Skeletal muscle satellite cell (primary cell): ENCODE measurements around the gene GNPDA1.

ENCODE experiments used
- H3K27me3 ChIP-seq: 2 replicates; pipeline ENCODE4 v1.7.0; 2013; ENCODE audit warnings: low read length; ENCODE audit not compliant: control insufficient read depth, insufficient read depth
- H3K36me3 ChIP-seq: 2 replicates; pipeline ENCODE4 v1.7.0; 2013; ENCODE audit warnings: mild to moderate bottlenecking, control low read depth, low read length; ENCODE audit not compliant: insufficient read depth
- H3K4me1 ChIP-seq: 2 replicates; pipeline ENCODE4 v1.7.0; 2013; ENCODE audit warnings: low read length; ENCODE audit not compliant: control insufficient read depth, insufficient read depth
- H3K4me2 ChIP-seq: 2 replicates; pipeline ENCODE4 v1.7.0; 2013; ENCODE audit warnings: mild to moderate bottlenecking, low read length
- H3K4me3 ChIP-seq: 2 replicates; pipeline ENCODE4 v1.7.0; 2013; ENCODE audit warnings: low read length
- H3K9ac ChIP-seq: 2 replicates; pipeline ENCODE4 v1.7.0; 2013; ENCODE audit warnings: mild to moderate bottlenecking, low read depth, low read length, moderate library complexity
- H3K9me3 ChIP-seq: replicated peaks from 2 replicates; pipeline ENCODE4 v1.7.0; 2013; ENCODE audit warnings: mild to moderate bottlenecking, control low read depth, low read length

Gene GNPDA1

GRCh38 chr5:142006363-142007236 lies 6.2 kb downstream of the GNPDA1 start:
- Histone ChIP-seq H3K9ac (no peak overlapping the region), H3K4me3 (no peak overlapping the region), H3K36me3 (peaks cover 48% of the 10 kb centered on the region), H3K9me3 (no peaks in the 10 kb centered on the region), H3K4me1 (no peaks in the 10 kb centered on the region), H3K27me3 (no peaks in the 10 kb centered on the region), H3K4me2 (no peak overlapping the region)

- H3K4me2 ChIP-seq = no peak overlapping the region
- H3K4me3 ChIP-seq = no peak overlapping the region
- no peaks in the 10 kb centered on the region for H3K27me3 ChIP-seq
- peaks cover 63% of the 10 kb centered on the region for H3K36me3 ChIP-seq
- no peaks in the 10 kb centered on the region for H3K9me3 ChIP-seq
- H3K9ac ChIP-seq = no peak overlapping the region
- no peaks in the 10 kb centered on the region for H3K4me1 ChIP-seq
These were observed 9.5 kb downstream of the GNPDA1 start for GRCh38 chr5:142003266-142003800.

GRCh38 chr5:142000704-142001484 lies 11.9 kb downstream of the GNPDA1 start:
- Histone ChIP-seq H3K4me3 (no peak overlapping the region), H3K36me3 (peaks cover 51% of the 10 kb centered on the region), H3K27me3 (no peaks in the 10 kb centered on the region)

GRCh38 chr5:142000173-142000572 lies 12.7 kb downstream of the GNPDA1 start:
- no peaks in the 10 kb centered on the region for H3K27me3 ChIP-seq
- H3K4me3 ChIP-seq = no peak overlapping the region
- no peaks in the 10 kb centered on the region for H3K9me3 ChIP-seq
- no peaks in the 10 kb centered on the region for H3K4me1 ChIP-seq
- H3K9ac ChIP-seq = no peak overlapping the region
- peaks cover 46% of the 10 kb centered on the region for H3K36me3 ChIP-seq
- H3K4me2 ChIP-seq = no peak overlapping the region

More at GRCh38 chr5:142000704-142001484, 11.9 kb downstream of the GNPDA1 start:
- Histone ChIP-seq H3K9me3 (no peaks in the 10 kb centered on the region), H3K4me1 (no peaks in the 10 kb centered on the region), H3K4me2 (no peak overlapping the region), H3K9ac (no peak overlapping the region)

- Histone ChIP-seq H3K36me3 (peaks cover 51% of the 10 kb centered on the region), H3K4me3 (no peak overlapping the region), H3K4me1 (no peaks in the 10 kb centered on the region), H3K9me3 (no peaks in the 10 kb centered on the region), H3K27me3 (no peaks in the 10 kb centered on the region), H3K9ac (no peak overlapping the region), H3K4me2 (no peak overlapping the region)
These were observed 15.4 kb downstream of the GNPDA1 start for GRCh38 chr5:141997358-141997960.

- H3K4me1 ChIP-seq = no peaks in the 10 kb centered on the region
- H3K9me3 ChIP-seq = no peaks in the 10 kb centered on the region
- H3K4me2 ChIP-seq = no peak overlapping the region
- H3K9ac ChIP-seq = no peak overlapping the region
- no peak overlapping the region for H3K4me3 ChIP-seq
- peaks cover 40% of the 10 kb centered on the region for H3K36me3 ChIP-seq
- no peaks in the 10 kb centered on the region for H3K27me3 ChIP-seq
These were observed 17.2 kb downstream of the GNPDA1 start for GRCh38 chr5:141995656-141996055.

GRCh38 chr5:141994511-141995136 lies 18.2 kb downstream of the GNPDA1 start:
- Histone ChIP-seq H3K9me3 (no peaks in the 10 kb centered on the region), H3K4me3 (no peak overlapping the region), H3K36me3 (peaks cover 40% of the 10 kb centered on the region), H3K9ac (no peak overlapping the region), H3K4me2 (no peak overlapping the region), H3K27me3 (no peaks in the 10 kb centered on the region), H3K4me1 (no peaks in the 10 kb centered on the region)

GRCh38 chr5:141992349-141992963 lies 20.4 kb downstream of the GNPDA1 start:
- H3K9me3 ChIP-seq = no peaks in the 10 kb centered on the region

GRCh38 chr5:141989720-141990119 lies 23.1 kb downstream of the GNPDA1 start:
- no peaks in the 10 kb centered on the region for H3K9me3 ChIP-seq
- no peaks in the 10 kb centered on the region for H3K4me1 ChIP-seq
- no peaks in the 10 kb centered on the region for H3K27me3 ChIP-seq
- H3K9ac ChIP-seq = no peak overlapping the region
- H3K4me3 ChIP-seq = no peak overlapping the region
- peaks cover 58% of the 10 kb centered on the region for H3K36me3 ChIP-seq
- no peak overlapping the region for H3K4me2 ChIP-seq

More at GRCh38 chr5:141992349-141992963, 20.4 kb downstream of the GNPDA1 start:
- no peaks in the 10 kb centered on the region for H3K27me3 ChIP-seq
- H3K4me1 ChIP-seq = no peaks in the 10 kb centered on the region
- no peak overlapping the region for H3K4me2 ChIP-seq
- peaks cover 40% of the 10 kb centered on the region for H3K36me3 ChIP-seq
- no peak overlapping the region for H3K4me3 ChIP-seq
- H3K9ac ChIP-seq = no peak overlapping the region

- Histone ChIP-seq H3K36me3 (peaks cover 66% of the 10 kb centered on the region), H3K4me2 (no peak overlapping the region), H3K27me3 (no peaks in the 10 kb centered on the region), H3K4me3 (no peak overlapping the region), H3K4me1 (no peaks in the 10 kb centered on the region), H3K9me3 (no peaks in the 10 kb centered on the region), H3K9ac (no peak overlapping the region)
These were observed 26.8 kb downstream of the GNPDA1 start for GRCh38 chr5:141986072-141986471.
